ENCODE measurements around the gene KIAA1755.

Gene KIAA1755

GRCh38 chr20:38295811-38296210 is 35.3 kb upstream of the KIAA1755 start:
- H3K4me2 ChIP-seq (ENCODE audit: low read length): no peak overlapping the region
- no peaks in the 10 kb centered on the region for H3K79me2 ChIP-seq (ENCODE audit: control insufficient read depth, low read length)
- no peaks in the 10 kb centered on the region for H3K36me3 ChIP-seq (ENCODE audit: control insufficient read depth, low read length)
- no peaks in the 10 kb centered on the region for H3F3A ChIP-seq (ENCODE audit: control insufficient read depth, insufficient read depth)
- H4K20me1 ChIP-seq (ENCODE audit: control insufficient read depth, insufficient read depth, low read depth, low read length): no peaks in the 10 kb centered on the region
- no peak overlapping the region for H3K4me3 ChIP-seq (ENCODE audit: low read length)
- H3K27me3 ChIP-seq (ENCODE audit: control insufficient read depth, low read length): peaks cover 10% of the 10 kb centered on the region
- no peak for TF ChIP-seq EZH2phosphoT487 (IDR thresholded peaks at IDR 0.05; ENCODE audit: borderline replicate concordance, low read length)
- TF ChIP-seq, protein P1, sequence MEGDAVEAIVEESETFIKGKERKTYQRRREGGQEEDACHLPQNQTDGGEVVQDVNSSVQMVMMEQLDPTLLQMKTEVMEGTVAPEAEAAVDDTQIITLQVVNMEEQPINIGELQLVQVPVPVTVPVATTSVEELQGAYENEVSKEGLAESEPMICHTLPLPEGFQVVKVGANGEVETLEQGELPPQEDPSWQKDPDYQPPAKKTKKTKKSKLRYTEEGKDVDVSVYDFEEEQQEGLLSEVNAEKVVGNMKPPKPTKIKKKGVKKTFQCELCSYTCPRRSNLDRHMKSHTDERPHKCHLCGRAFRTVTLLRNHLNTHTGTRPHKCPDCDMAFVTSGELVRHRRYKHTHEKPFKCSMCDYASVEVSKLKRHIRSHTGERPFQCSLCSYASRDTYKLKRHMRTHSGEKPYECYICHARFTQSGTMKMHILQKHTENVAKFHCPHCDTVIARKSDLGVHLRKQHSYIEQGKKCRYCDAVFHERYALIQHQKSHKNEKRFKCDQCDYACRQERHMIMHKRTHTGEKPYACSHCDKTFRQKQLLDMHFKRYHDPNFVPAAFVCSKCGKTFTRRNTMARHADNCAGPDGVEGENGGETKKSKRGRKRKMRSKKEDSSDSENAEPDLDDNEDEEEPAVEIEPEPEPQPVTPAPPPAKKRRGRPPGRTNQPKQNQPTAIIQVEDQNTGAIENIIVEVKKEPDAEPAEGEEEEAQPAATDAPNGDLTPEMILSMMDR (IDR thresholded peaks at IDR 0.05; ENCODE audit: low read depth, low read length, poor library complexity, severe bottlenecking): no peak
- H3K9me2 ChIP-seq (replicated peaks; ENCODE audit: control insufficient read depth, low read length): no peaks in the 10 kb centered on the region
- H3K27ac ChIP-seq (ENCODE audit: low read depth, low read length): no peak overlapping the region
- H3K4me1 ChIP-seq (ENCODE audit: control insufficient read depth, low read length): no peaks in the 10 kb centered on the region
- no peaks in the 10 kb centered on the region for H3K9me3 ChIP-seq (ENCODE audit: control insufficient read depth, insufficient read depth, low read length)

DNA sequence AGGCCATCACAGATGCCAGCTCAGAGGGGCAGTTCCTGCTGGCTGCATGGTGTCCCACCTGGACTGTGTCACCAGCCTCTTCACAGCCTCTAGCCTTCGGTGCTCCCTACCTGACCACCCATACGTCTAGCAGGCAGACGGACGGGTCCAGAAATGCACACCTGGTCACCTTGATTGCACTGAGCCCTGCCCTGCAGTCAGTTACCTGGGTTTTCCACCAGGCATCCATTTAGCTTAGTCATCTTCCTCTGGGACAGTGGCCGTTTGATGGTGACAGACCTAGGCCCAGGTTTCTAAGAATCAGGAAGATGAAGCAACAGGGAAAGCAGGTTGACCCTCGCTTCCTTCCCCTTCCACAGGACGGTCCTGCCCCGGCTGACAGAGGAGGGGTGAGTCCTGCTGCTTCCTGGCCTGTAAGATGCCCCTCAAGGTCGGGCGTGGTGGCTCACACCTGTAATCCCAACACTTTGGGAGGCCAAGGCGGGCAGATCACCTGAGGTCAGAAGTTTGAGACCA is 33.6 kb upstream of the KIAA1755 start:
- no peak overlapping the region for H3K27ac ChIP-seq (ENCODE audit: low read depth, low read length)
- H3K27me3 ChIP-seq (ENCODE audit: control insufficient read depth, low read length): peaks cover 3% of the 10 kb centered on the region; the same call in 1 of the 2 replicates
- H3K9me3 ChIP-seq (ENCODE audit: control insufficient read depth, insufficient read depth, low read length): no peaks in the 10 kb centered on the region
- no peaks in the 10 kb centered on the region for H3K4me1 ChIP-seq (ENCODE audit: control insufficient read depth, low read length)
- H3K4me3 ChIP-seq (ENCODE audit: low read length): no peak overlapping the region
- H3K36me3 ChIP-seq (ENCODE audit: control insufficient read depth, low read length): no peaks in the 10 kb centered on the region
- no peaks in the 10 kb centered on the region for H3K9me2 ChIP-seq (replicated peaks; ENCODE audit: control insufficient read depth, low read length)
- TF ChIP-seq EZH2phosphoT487 (IDR thresholded peaks at IDR 0.05; ENCODE audit: borderline replicate concordance, low read length): no peak
- TF ChIP-seq, protein P1 (IDR thresholded peaks at IDR 0.05; ENCODE audit: low read depth, low read length, poor library complexity, severe bottlenecking): no peak
- no peak overlapping the region for H3K4me2 ChIP-seq (ENCODE audit: low read length)
- H3F3A ChIP-seq (ENCODE audit: control insufficient read depth, insufficient read depth): no peaks in the 10 kb centered on the region
- H4K20me1 ChIP-seq (ENCODE audit: control insufficient read depth, insufficient read depth, low read depth, low read length): no peaks in the 10 kb centered on the region
- H3K79me2 ChIP-seq (ENCODE audit: control insufficient read depth, low read length): no peaks in the 10 kb centered on the region

DNA sequence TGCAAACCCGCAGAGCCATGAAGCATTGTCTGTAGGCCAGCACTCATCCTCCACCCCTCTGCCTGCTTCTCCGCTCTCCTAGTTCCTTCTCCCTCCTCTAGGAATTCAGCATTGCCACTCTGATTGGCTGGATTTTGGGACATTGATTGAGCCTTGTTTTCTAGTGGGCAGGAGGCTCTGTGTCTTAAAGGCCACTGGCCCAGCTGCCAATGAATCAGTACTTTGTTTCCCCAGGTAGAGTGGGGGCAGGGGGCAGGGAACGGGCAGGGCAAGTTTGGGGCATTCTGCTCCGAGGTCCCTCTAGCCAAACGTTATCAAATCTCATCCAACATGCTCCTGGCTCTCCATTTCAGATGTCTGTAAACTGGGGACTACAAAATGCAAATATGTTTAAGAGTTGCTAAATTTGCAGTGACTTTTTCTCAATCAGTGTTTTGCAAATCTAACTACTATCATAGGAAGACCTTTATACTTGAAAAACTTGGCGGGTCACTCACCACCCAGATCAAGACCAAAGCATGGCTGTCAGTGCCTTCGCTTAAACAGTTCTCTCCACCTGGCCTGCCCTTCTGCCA is 33.0 kb upstream of the KIAA1755 start:
- H3K4me3 ChIP-seq (ENCODE audit: low read length): no peak overlapping the region
- no peaks in the 10 kb centered on the region for H4K20me1 ChIP-seq (ENCODE audit: control insufficient read depth, insufficient read depth, low read depth, low read length)
- H3K79me2 ChIP-seq (ENCODE audit: control insufficient read depth, low read length): no peaks in the 10 kb centered on the region
- no peaks in the 10 kb centered on the region for H3K9me2 ChIP-seq (replicated peaks; ENCODE audit: control insufficient read depth, low read length)
- no peak overlapping the region for H3K4me2 ChIP-seq (ENCODE audit: low read length)
- no peaks in the 10 kb centered on the region for H3K36me3 ChIP-seq (ENCODE audit: control insufficient read depth, low read length)
- no peaks in the 10 kb centered on the region for H3K9me3 ChIP-seq (ENCODE audit: control insufficient read depth, insufficient read depth, low read length)
- H3K27me3 ChIP-seq (ENCODE audit: control insufficient read depth, low read length): peaks cover 3% of the 10 kb centered on the region; the same call in 1 of the 2 replicates
- no peaks in the 10 kb centered on the region for H3F3A ChIP-seq (ENCODE audit: control insufficient read depth, insufficient read depth)
- H3K4me1 ChIP-seq (ENCODE audit: control insufficient read depth, low read length): no peaks in the 10 kb centered on the region
- TF ChIP-seq EZH2phosphoT487 (IDR thresholded peaks at IDR 0.05; ENCODE audit: borderline replicate concordance, low read length): no peak
- TF ChIP-seq, protein P1 (IDR thresholded peaks at IDR 0.05; ENCODE audit: low read depth, low read length, poor library complexity, severe bottlenecking): no peak
- no peak overlapping the region for H3K27ac ChIP-seq (ENCODE audit: low read depth, low read length)

Data from DOHH2 (cell line).